NCI-H2029 (cell line): ENCODE data around the gene CCL26.
"Not testable (repeated sequence)": the region's sequence is repeated elsewhere in the genome, so short reads cannot be mapped to it uniquely, and the experiment has no call there.

Source experiments
- DNase-seq: peaks from one replicate; lab custom pipeline; 2025; lab: John Stamatoyannopoulos, UW

CCL26 gene

GRCh38 chr7:75792567-75792966 lies 20.6 kb upstream of the CCL26 start:
- DNase-seq = not testable (repeated sequence)

- no peak for DNase-seq
These were observed 17.4 kb upstream of the CCL26 start for GRCh38 chr7:75789361-75789924.

- DNase-seq = not testable (repeated sequence)
These were observed 16.3 kb upstream of the CCL26 start for GRCh38 chr7:75788154-75788847.

GRCh38 chr7:75783058-75783457 lies 11.0 kb upstream of the CCL26 start:
- DNase-seq = not testable (repeated sequence)

- not testable (repeated sequence) for DNase-seq
These were observed 8.7 kb upstream of the CCL26 start for GRCh38 chr7:75780647-75781273.

GRCh38 chr7:75779516-75779915 lies 7.5 kb upstream of the CCL26 start:
- not testable (repeated sequence) for DNase-seq

- not testable (repeated sequence) for DNase-seq
These were observed 7.0 kb upstream of the CCL26 start for GRCh38 chr7:75779035-75779434.

GRCh38 chr7:75776295-75776971 lies 4.4 kb upstream of the CCL26 start:
- DNase-seq = no peak

- DNase-seq = not testable (repeated sequence)
These were observed 1.9 kb upstream of the CCL26 start for GRCh38 chr7:75773958-75774357.

GRCh38 chr7:75771224-75771623 lies 787 bp downstream of the CCL26 start:
- no peak for DNase-seq

GRCh38 chr7:75762350-75762917 lies 9.6 kb downstream of the CCL26 start:
- no peak for DNase-seq

GRCh38 chr7:75761801-75762200 lies 10.2 kb downstream of the CCL26 start:
- DNase-seq = not testable (repeated sequence)

- DNase-seq = no peak
These were observed 13.5 kb downstream of the CCL26 start for GRCh38 chr7:75758491-75758890.

- no peak for DNase-seq
These were observed 14.2 kb downstream of the CCL26 start for GRCh38 chr7:75757860-75758259.

GRCh38 chr7:75756991-75757676 lies 14.9 kb downstream of the CCL26 start:
- no peak for DNase-seq

GRCh38 chr7:75756206-75756990 lies 15.6 kb downstream of the CCL26 start:
- no peak for DNase-seq

- DNase-seq = no peak
These were observed 28.6 kb downstream of the CCL26 start for GRCh38 chr7:75743455-75743859.

GRCh38 chr7:75740846-75741497 lies 31.0 kb downstream of the CCL26 start:
- no peak for DNase-seq

GRCh38 chr7:75739796-75740672 lies 32.0 kb downstream of the CCL26 start:
- no peak for DNase-seq
